Amniotic epithelial cell (primary cell): ENCODE data around the gene IFITM2.
"Not testable (repeated sequence)": the region's sequence is repeated elsewhere in the genome, so short reads cannot be mapped to it uniquely, and the experiment has no call there.

Source experiments
- DNase-seq: peaks from one replicate; pipeline ENCODE4 v3.0.0-alpha.2; 2010; ENCODE audit warnings: low read depth

The IFITM2 gene

DNA sequence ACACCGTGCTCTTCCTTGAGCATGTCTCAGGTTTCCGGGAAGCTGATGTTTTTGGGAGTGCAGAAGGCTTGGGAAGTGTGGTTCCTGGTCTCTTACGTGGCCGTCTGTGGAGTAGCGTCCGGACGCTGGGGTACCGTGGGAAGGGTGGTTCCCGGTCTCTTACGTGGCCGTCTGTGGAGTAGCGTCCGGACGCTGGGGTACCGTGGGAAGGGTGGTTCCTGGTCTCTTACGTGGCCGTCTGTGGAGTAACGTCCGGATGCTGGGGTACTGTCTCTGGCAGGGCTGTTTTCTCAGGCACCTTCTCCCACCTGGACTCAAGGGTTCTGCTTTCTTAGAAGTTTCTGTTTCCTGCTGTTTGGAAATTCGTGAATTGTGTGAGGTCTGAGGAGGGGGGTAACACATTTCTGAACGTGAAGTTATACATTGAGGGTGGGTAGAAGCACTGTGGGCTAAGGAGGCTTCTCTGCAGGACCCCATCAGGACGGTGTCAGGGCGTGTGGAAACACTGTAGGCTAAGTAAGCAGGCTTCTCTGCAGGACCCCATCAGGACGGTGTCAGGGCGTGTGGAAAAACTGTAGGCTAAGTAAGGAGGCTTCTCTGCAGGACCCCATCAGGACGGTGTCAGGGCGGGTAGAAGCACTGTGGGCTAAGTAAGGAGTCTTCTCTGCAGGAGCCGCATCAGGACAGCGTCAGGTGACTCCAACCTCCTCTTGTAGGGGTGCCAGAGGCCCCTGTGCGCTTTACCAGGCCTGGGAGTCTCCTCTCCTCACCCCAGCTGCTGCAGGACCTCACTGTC, 18.4 kb downstream of the IFITM2 start:
- no peak for DNase-seq

DNA sequence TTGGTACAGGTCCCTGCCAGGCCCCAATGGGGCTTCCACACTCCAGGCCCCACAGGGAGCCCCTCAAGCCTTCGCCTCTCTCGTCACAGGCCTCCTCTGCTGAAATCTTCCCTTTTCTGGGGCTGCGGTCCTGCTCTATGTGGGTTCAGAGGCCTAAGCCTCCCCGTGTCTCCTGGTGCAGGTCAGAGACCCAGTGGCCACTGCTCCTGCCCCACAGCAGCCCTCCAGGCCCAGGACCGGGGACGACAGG, 18.9 kb downstream of the IFITM2 start:
- DNase-seq, result no peak

DNA sequence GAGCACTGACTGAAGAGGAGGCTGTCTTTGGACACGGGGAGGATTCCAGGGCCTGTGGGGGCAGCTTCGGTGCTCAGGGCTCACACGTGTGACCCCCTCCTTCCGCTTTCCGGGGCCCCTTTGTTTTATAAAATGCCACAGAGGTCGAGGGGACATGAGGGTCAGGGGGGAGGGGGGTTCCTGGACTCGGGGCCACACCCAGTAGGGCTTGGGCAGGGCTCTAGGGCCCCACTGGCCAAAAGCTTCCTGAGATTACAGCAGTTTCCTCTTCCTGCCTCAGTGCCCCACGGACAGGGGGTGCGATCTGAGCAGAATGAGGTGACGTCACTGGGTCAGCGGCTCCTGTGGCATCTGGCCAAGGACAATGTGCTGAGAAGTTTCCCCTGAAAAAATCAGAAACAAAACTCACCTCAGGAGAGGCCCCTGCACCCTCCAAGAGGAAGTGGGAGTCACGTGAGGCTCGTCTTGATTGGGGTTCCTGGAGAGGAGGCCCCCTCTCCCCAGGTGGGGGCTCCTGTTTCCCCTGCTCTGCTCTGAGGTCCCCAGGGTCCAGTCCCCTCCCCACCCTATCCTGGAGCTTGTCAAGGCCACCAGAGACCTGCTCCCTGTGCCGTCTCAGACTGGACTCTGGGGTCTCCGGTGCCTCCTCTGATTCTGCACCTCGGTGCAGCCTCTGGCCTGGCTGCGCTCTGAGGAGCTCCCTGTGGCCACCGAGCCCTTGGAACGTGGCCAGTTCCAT, 19.4 kb downstream of the IFITM2 start:
- DNase-seq, result peak; percentile 66

DNA sequence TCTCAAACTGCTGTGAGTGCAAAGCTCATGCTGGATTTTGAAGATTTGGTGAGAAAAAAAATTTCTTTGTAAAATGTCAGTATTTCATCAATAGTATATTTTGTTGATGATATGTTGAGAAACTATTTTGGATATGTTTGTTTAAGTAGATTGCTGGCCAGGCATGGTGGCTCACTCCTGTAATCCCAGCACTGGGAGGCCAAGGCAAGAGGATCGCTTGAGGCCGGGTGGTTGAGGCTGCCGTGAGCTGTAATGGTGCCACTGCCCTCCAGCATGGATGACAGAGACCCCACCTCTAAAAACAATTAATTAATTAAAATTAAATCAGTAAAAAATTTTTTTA, 19.9 kb downstream of the IFITM2 start:
- DNase-seq, result no peak

DNA sequence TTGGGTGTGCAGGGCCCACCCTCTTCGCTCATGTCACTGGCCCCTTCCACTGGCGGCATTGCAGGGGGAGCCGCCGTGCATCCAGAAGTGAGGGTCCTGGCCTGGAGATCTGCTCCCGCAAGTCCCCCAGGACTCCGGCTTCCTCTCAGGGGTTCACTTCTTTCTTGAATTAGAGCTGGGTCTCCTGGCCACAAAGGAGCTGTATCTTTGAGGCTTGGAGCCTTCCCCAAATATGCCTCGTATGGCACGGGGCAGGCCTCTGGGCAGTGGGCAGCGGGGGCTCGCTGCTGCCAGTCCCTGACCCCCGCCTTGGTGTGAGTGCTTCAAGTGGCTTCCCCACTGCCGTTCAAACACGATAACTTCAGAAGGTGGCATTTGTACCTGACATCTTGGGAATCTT, 20.4 kb downstream of the IFITM2 start:
- no peak for DNase-seq

DNA sequence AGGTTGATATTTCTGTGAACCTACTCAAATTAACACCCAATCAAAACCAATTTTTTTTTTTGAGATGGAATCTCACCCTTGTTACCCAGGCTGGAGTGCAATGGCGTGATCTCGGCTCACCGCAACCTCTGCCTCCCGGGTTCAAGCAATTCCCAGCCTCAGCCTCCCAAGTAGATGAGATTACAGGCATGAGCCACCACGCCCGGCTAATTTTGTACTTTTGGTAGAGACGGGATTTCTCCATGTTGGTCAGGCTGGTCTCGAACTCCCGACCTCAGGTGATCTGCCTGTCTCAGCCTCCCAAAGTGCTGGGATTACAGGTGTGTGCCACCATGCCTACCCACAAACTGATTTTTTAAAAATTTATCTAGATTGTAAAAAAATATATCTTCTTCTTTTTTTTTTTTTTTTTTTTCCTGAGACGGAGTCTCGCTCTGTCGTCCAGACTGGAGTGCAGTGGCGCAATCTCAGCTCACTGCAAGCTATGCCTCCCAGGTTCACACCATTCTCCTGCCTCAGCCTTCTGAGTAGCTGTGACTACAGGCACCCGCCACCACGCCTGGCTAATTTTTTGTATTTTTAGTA, 21.0 kb downstream of the IFITM2 start:
- not testable (repeated sequence) for DNase-seq

DNA sequence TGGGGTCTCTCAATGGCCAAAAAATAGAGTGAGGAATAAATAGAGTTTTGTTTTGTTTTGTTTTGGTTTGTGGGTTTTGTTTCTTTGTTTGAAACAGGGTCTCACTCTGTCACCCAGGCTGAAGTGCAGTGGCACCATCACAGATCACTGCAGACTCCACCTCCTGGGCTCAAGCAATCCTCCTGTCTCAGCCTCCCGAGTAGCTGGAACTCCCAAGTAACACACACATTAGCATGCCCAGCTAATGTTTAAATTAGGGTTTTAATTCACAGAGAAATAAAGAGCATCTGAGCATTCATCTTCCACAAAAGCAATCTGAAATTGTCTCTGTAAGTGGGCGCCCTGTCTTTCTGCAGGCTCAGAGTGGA, 22.3 kb downstream of the IFITM2 start:
- no peak for DNase-seq

DNA sequence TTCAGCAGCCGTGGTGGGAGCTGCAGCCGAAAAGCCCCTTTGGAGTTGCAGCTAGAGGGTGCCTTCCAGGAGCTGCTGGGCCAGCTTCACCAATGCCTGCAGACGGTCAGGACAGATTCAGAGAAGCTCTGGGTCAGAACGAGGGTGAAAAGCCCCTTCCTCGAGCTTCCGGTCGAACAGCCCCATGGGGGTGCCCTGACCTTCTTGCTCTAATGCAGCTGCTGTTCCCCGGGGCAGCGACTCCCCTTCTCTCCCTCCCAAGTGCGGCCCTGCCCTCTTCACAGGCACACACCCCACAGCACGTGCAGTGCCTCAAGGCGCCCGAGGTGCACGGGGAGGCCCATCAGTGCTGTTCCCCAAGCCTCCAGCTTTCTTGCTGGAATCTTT, 22.7 kb downstream of the IFITM2 start:
- no peak for DNase-seq

DNA sequence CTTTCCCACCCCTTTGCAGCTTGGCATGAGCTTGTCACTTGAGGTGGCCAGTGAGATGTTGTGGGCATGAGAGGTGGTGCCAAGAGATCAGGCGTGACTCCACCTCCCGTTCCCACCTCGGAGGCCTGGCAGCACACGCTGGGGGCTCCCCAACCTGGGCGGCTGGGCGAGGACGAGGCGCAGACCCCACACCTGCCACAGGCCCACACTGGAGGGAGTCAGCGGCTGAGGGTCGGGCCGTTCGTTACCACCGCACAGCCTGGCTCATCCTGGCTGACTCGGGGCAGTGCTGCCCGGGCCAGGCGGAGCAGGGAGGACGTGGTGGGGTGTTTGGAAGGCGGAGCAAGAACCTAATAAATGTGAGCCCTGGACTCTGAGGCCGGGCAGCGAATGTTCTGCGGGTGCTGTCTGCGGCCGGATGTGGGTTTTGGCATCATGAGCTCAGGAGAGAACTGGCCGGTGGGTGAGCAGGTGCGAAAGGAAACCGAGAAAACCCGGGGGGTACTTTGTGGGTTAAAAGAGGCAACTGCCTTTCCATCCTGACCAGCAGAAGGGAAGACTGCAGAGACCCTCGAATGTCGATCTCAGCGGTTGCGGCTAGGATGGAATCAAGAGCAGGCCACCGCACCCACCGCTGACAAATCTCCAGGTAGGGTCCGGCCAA, 23.2 kb downstream of the IFITM2 start:
- no peak for DNase-seq

DNA sequence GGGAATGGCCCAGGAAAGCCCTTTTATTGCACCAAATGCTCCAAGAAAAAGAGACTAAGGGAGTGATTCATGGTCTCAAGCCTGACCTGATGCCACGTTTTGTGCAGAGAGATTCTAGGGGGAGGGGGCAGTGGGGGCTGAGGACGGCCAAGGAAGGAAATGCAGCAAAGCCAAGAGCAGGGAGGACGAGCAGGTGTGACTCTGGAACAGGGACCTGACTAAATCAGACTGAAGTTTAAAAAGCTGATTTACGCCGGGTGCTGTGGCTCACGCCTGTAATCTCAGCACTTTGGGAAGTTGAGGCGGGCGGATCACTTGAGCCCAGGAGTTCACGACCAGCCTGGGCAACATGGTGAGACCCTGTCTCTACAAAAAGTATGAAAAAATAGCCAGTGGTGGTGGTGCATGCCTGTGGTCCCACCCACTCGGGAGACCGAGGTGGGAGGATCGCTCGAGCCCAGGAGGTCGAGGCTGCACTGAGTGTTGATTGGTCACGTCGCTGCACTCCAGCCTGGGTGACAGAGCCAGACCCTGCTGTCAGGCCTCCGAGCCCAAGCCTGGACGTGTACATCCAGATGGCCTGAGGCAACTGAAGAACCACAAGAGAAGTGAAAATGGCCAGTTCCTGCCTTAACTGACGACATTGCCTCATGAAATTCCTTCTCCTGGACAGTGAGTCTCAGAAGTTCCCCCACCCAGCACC, 23.9 kb downstream of the IFITM2 start:
- DNase-seq, result no peak

DNA sequence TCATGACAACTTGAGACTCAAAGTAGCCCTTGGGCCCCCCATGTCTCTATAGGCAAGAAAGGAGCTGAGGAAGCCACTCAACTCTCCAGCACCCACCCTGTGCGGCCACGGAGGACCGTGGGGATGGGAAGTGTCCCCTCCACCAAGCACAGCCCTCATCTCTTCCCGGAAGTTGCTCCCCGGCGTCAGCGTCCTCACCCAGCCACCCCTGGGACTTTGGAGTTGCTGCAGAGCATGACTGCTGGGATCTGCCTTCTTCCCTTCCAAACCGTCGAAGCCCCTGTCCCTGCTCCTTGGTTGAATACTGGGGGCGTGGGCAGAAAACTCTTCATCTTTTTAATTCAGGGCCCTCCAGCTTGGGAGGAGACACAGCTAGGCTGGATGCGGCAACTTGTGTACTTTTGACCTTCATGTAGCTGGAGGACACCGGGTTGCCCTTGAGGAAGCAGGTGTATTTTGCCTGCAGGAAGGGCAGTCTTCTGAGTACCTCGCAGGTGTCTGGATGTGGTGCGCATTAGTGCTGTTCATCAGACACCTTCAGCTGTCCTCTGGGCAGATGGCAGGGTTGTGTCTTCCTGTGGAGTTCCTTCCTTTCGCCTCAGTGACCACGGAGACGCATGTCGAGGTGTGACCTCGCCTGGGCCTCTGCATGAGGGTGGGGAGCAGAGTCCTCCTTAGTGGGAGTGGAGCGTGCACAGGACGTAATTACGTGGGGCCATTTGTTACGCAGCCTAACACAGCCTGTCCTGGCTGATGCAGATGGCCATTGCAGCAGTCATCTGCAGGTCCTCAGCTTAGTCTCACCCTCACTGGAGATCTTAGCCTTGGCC, 25.2 kb downstream of the IFITM2 start:
- DNase-seq, result no peak

DNA sequence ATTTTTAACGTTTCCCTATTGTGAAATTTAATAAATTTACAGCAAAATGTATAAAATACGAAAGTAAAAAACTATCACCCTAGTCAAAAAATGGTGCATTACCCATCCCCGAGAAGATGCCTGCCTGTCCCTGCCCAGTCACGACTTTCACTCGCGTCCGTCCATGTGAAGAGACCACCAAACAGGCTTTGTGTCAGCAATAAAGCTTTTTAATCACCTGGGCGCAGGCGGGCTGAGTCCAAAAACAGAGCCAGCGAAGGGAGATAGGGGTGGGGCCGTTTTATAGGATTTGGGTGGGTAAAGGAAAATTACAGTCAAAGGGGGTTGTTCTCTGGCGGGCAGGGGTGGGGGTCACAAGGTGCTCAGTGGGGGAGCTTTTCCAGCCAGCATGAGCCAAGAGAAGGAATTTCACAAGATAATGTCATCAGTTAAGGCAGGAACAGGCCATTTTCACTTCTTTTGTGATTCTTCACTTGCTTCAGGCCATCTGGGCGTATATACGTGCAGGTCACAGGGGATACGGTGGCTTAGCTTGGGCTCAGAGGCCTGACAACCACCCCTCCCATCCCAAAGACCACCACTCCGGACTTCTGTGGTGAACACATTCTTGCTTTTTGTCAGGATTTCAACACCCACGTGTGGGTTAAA, 26.1 kb downstream of the IFITM2 start:
- not testable (repeated sequence) for DNase-seq

DNA sequence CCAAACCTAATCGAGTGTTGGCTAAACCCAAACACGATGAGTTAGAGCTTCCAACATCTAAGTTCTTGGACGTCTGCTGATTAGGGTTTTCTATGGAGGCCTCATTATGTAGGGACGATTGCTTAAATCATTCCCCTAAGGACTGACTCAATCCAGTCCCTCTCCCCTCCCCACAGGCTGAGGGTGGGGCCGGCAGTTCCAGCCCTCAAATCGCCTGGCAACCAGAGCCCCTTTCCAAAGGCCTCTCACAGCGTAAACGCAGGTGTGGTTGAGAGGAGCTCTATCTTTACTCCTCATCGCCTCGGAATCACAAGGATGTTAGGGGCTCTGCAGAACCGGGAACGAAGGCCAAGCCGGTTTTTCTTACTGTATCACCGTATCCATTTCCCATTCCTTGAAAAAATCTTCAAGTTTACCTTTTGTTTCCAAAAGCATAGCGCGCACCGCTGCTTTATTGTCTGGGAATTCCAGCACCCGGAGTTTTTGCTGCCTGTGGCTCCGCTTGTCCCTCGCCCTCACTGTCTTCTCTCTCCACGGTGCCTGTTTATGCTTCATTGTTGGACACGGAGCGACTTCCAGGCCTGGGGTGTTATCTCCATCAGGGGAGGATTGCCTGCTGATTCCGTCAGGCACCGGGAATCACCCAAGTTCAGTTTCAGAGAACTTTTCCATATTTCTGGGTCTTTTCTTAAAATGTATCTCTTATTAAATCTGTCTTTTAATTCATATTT, 26.8 kb downstream of the IFITM2 start:
- peak; percentile 83 for DNase-seq

DNA sequence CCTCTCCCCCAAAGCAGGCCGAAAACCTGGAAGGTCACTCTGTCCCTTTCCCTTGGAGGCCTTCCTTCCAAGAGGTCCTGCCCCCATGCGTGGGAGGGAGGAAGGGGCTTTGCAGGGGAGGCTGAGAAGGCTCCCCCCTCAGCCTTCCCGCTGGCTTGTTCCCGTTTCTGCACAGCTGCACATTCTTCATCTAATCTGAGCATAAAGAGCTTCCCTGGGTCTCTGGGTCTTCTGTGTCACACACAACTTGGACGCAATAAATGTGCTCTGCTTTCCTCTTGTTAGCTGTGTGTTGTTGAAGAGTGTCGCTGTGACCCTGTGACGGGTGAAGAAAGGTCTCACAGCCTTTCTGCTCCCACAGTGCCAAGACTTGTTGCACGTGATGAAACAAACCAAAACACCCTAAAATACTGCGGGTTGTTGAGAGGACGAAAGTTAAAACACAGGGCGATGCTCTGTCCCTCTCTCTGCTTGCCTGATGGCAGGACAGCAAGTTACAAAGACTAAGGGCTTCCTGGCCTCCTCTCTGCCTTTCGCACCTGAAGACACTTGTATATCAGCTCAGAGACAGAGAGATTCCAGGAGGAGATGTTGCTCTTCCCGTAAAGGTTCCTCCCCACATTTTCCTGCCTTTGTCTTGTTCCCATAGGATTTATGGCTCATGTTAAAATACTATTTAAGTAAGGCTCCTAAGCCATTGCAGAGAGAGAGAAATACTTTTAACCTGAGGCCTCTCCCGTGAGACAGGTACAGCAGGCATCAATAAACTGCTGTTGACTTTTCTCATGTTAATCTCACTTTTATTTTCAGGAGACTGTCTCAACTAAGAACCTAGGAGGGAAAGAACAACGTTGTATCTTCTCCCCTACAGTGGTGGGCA, 28.4 kb downstream of the IFITM2 start:
- DNase-seq, result peak; percentile 45

DNA sequence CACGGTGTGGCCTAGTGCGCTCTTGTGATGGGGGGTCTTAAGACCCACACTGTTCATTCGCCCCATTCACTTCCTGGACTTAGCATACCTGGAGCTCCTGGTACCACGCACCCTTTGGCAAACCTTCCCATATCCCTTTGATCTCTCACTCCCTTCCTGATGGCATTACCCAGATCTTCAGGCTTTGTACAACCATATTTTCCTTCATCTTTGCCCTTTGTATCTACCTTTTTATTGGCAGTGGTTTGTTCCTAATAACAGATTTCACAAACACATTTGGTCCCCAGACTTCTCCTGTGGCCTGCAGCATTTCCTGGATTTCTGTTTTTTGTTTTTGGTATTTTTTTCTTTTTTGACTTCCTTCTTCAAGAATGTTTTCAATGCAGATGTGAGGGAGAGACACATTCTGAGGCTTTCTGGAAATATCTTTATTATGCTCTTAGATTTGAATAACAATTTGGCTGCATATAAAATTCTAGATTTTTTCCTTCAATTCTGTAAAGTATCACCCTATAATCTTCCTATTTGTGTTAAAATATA, 29.1 kb downstream of the IFITM2 start:
- no peak for DNase-seq

DNA sequence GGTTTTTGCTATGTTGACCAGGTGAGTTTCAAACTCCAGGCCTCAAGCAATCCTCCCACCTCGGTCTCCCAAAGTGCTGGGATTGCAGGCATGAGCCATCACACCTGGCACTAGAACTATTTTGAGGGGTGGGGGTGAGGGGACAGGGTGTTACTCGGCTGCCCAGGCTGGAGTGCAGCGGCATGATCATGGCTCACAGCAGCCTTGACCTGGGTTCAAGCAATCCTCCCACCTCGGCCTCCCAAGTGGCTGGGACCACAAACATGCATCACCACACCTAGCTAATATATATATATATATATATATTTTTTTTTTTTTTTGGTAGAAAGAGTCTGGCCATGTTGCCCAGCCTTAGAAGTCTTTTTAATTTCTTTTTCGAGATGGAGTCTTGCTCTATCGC, 30.1 kb downstream of the IFITM2 start:
- no peak for DNase-seq

DNA sequence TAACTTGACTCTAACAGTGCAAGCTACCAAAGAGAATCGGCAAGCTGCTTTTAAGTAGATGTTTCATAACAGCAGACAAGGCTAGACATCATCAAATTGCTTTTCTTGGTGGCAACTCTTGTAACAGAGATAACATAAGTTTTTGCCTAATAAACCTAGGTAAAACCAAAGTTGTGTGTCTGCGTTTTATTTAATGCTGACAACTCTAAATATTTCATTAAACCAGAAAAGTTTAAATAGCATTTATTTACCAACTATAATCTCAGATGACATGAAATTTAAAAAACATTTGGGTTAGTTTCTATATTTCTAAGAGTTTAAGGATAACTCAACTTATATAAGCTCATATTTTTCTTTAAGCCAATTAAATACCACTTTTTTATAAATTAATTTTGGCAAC, 32.3 kb downstream of the IFITM2 start:
- no peak for DNase-seq

DNA sequence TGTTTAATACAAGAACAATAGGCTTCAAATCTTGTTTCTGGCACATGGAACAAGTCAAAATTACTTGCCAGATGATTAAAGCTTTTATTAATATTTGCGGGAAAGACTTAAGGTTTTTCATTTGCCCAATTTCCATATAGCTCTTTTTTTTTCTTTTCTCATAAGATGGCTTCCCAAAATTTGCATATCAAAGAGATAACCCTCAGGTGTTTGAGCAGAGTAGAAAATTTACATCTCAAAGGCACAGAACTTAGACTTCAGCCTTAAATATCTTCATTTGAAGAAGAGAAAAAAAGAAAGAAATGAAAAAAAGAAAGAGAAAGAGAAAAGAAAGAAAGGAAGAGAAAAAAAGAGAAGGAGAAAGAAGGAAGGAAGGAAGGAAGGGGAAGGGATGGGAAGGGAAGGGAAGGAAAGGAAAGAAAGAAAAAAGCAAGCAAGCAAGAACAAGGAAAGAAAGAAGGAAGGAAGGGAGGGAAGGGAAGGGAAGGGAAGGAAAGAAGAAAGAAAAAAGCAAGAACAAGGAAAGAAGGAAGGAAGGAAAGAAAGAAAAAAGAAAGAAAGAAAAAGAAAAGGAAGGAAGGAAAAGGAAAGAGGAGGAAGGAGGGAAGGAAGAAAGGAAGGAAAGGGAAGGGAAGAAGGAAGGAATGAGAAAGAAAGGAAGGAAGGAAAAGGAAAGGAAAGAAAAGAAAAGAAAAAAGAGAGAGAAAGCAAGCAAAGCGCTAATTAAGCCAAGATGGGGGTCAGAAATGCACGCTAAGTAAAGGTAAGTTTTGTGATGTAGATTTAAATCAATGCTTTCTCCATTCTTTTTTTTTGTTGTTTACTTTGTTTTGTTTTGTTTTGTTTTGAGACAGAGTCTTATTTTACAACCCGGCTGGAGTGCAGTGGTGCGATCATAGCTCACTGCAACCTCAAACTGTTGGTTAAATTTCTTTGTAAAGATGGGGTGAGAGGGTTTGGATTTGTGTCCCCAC, 33.2 kb downstream of the IFITM2 start:
- no peak for DNase-seq
